ENCODE results near the gene ERGIC3. TPM values are rescaled to one million over a fixed set of nuclear protein-coding genes. Genes with fewer than 3 reads are reported as not detected.

ERGIC3 gene
- total and polyA plus RNA-seq, 2 of the 13 experiments (the other 11 are each of a cell fraction or from before 2014, with no cell fraction given) = 407 to 670 TPM

DNA sequence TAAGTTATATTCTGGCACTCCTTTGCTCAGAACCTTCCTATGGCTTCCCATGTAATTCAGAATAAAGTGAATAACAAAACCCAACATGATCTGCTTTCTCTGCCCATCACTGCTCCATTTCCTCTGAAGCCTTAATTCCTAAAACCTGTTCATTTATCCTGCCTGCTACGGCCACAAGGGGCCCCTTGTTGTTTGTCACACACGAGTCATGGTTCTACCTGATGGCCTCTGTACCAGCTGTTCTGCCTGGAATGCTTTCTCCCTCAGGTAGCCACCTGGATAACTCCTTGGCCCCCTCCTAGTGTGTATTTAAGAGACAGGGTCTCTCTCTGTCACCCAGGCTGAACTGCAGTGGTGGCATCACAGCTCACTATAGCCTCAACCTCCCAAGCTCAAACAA is 26.8 kb downstream of the ERGIC3 start (continued):
- TF ChIP-seq TAF15 (IDR thresholded peaks at IDR 0.05; ENCODE audit: low read depth, low read length, poor library complexity, severe bottlenecking) (no peak), ZNF547 (CRISPR knock-in tag; IDR thresholded peaks at IDR 0.05) (no peak), HOXA9 (CRISPR knock-in tag; IDR thresholded peaks at IDR 0.05; ENCODE audit: borderline replicate concordance) (no peak)

DNA sequence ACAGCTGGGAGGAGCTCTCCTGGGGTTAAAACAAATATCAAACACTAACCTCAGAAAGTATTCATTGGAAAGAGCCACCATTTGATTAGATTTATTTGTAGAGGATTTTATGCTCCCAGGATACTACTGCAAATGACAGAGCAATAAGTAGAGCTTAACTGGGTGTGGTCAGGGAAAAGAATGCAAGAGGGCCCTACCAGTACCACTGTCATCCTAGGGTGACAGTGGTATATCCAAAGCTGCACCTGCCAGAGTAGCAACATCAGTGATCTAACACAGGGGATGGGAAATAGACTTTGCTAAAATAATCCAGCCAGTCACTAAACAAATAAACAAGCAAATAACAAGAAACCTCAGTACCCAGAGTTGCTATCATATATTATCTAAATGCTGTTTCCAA is 29.7 kb downstream of the ERGIC3 start:
- Histone ChIP-seq H3K79me2 (ENCODE audit: insufficient read depth, low read length) (no peaks in the 10 kb centered on the region), H3K27me3 (ENCODE audit: control insufficient read depth in 1 of 2, insufficient read depth in 2 of 2, low read length in 2 of 2) (no peaks in the 10 kb centered on the region), H4K20me1 (ENCODE audit: insufficient read depth, low read length) (no peaks in the 10 kb centered on the region), H3K9ac (ENCODE audit: insufficient read depth, low read depth, low read length) (no peak overlapping the region), H3K4me2 (ENCODE audit: low read depth, low read length) (no peak overlapping the region), H3K4me3 (replicated peaks in 1 of 3; ENCODE audit: insufficient read depth in 1 of 3, low read depth in 2 of 3, low read length in 3 of 3) (no peak overlapping the region), H3K36me3 (replicated peaks in 1 of 2; ENCODE audit: control insufficient read depth in 1 of 2, insufficient read depth in 2 of 2, low read length in 2 of 2) (no peaks in the 10 kb centered on the region), H3K27ac (ENCODE audit: extremely low read length, insufficient read depth, low read length) (no peak overlapping the region), H3K9me3 (ENCODE audit: low read length) (peaks cover 8% of the 10 kb centered on the region), H2AFZ (ENCODE audit: low read length) (no peak overlapping the region), H3K4me1 (ENCODE audit: insufficient read depth, low read length) (peaks cover 12% of the 10 kb centered on the region)
- ATAC-seq (no peak), DNase-seq (ENCODE audit: low spot score) (no peak), FAIRE-seq (no peak)
- BruUV-seq (replicated peaks) = no TSS peak
- in situ Hi-C loops (cut with HindIII; ENCODE audit: extremely low pct_ligation_motif_present, low pct_unique_long_range_greater_than_20kb) = no loop called here
- CTCF ChIA-PET (ENCODE audit: low intra/inter-chr PET ratio, low total read pairs) = no interaction called here
- POLR2A ChIA-PET = no interaction called here
- intact Hi-C loops (cut with micrococcal nuclease; ENCODE audit: unreplicated experiment) = no loop called here
- TF ChIP-seq SUZ12 (IDR thresholded peaks at IDR 0.05; ENCODE audit: low read depth, low read length) = no peak
- TF ChIP-seq PHF8 (CRISPR knock-in tag; IDR thresholded peaks at IDR 0.05) = no peak
- no peak for TF ChIP-seq HNRNPL (IDR thresholded peaks at IDR 0.05; ENCODE audit: low read depth, low read length)
- TF ChIP-seq ZNF768 (CRISPR knock-in tag; IDR thresholded peaks at IDR 0.05) = no peak
- TF ChIP-seq ZNF577 (CRISPR knock-in tag; IDR thresholded peaks at IDR 0.05; ENCODE audit: borderline replicate concordance, low read depth) = no peak
- no peak for TF ChIP-seq KLF12 (CRISPR knock-in tag; IDR thresholded peaks at IDR 0.05; ENCODE audit: borderline replicate concordance)
- TF ChIP-seq ZNF142 (CRISPR knock-in tag; IDR thresholded peaks at IDR 0.05) = no peak
- no peak for TF ChIP-seq DNMT3B (CRISPR knock-in tag; conservative IDR thresholded peaks at IDR 0.05)
- TF ChIP-seq, protein P1, sequence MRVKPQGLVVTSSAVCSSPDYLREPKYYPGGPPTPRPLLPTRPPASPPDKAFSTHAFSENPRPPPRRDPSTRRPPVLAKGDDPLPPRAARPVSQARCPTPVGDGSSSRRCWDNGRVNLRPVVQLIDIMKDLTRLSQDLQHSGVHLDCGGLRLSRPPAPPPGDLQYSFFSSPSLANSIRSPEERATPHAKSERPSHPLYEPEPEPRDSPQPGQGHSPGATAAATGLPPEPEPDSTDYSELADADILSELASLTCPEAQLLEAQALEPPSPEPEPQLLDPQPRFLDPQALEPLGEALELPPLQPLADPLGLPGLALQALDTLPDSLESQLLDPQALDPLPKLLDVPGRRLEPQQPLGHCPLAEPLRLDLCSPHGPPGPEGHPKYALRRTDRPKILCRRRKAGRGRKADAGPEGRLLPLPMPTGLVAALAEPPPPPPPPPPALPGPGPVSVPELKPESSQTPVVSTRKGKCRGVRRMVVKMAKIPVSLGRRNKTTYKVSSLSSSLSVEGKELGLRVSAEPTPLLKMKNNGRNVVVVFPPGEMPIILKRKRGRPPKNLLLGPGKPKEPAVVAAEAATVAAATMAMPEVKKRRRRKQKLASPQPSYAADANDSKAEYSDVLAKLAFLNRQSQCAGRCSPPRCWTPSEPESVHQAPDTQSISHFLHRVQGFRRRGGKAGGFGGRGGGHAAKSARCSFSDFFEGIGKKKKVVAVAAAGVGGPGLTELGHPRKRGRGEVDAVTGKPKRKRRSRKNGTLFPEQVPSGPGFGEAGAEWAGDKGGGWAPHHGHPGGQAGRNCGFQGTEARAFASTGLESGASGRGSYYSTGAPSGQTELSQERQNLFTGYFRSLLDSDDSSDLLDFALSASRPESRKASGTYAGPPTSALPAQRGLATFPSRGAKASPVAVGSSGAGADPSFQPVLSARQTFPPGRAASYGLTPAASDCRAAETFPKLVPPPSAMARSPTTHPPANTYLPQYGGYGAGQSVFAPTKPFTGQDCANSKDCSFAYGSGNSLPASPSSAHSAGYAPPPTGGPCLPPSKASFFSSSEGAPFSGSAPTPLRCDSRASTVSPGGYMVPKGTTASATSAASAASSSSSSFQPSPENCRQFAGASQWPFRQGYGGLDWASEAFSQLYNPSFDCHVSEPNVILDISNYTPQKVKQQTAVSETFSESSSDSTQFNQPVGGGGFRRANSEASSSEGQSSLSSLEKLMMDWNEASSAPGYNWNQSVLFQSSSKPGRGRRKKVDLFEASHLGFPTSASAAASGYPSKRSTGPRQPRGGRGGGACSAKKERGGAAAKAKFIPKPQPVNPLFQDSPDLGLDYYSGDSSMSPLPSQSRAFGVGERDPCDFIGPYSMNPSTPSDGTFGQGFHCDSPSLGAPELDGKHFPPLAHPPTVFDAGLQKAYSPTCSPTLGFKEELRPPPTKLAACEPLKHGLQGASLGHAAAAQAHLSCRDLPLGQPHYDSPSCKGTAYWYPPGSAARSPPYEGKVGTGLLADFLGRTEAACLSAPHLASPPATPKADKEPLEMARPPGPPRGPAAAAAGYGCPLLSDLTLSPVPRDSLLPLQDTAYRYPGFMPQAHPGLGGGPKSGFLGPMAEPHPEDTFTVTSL (CRISPR knock-in tag; IDR thresholded peaks at IDR 0.05; ENCODE audit: borderline replicate concordance) = no peak
- no peak for TF ChIP-seq NCOA2 (CRISPR knock-in tag; IDR thresholded peaks at IDR 0.05)
- TF ChIP-seq IRX3 (CRISPR knock-in tag; IDR thresholded peaks at IDR 0.05; ENCODE audit: borderline replicate concordance, low read depth) = no peak
